K562 (cell line): ENCODE results near the gene KLHL22. TPM values are rescaled to one million over a fixed set of nuclear protein-coding genes. Genes with fewer than 3 reads are reported as not detected.

ENCODE experiments used
- ADNP ChIP-seq: fragments of 200-800 bp; sonication (Bioruptor generic); IDR thresholded peaks from 2 replicates; pipeline ENCODE4 v1.6.1; 2016; ENCODE audit warnings: missing genetic modification characterization, missing compliant biosample characterization
- ARID3B ChIP-seq: fragments of 250-450 bp; sonication (Bioruptor Pico); IDR thresholded peaks from 2 replicates; pipeline ENCODE4 v1.4.0; 2020; ENCODE audit warnings: borderline replicate concordance
- CBFA2T3 ChIP-seq: fragments of 450-650 bp; IDR thresholded peaks from 2 replicates; pipeline ENCODE4 v1.6.1; 2017
- CUX1 ChIP-seq: fragments of 200-800 bp; sonication (Bioruptor generic); IDR thresholded peaks from 2 replicates; pipeline ENCODE4 v1.6.1; 2016; ENCODE audit warnings: missing genetic modification characterization, missing compliant biosample characterization
- JUN ChIP-seq, 2 experiments: sonication (generic) in 1 of 2; formaldehyde crosslinking in 1 of 2; IDR thresholded peaks; 2 replicates each; pipeline versions ENCODE4 v1.6.1 to v1.8.0; 2012 to 2022; ENCODE audit warnings: borderline replicate concordance in 2 of 2, mild to moderate bottlenecking in 2 of 2, improper control_type of control experiment in 1 of 2, low read depth in 1 of 2, low read length in 1 of 2, missing genetic modification reagents in 1 of 2
- L3MBTL2 ChIP-seq: fragments of 450-650 bp; IDR thresholded peaks from 2 replicates; pipeline ENCODE4 v1.6.1; 2016; ENCODE audit warnings: mild to moderate bottlenecking, moderate library complexity
- MBD2 ChIP-seq: sonication (generic); IDR thresholded peaks from 2 replicates; pipeline ENCODE4 v1.6.1; 2016; ENCODE audit warnings: low read depth, borderline replicate concordance
- MNT ChIP-seq, 2 experiments: fragments of 450-650 bp; conservative IDR thresholded peaks; 2 replicates each; pipeline ENCODE4 v1.6.1; 2017; ENCODE audit warnings: mild to moderate bottlenecking in 2 of 2, moderate library complexity in 2 of 2
- OTX1 ChIP-seq: fragments of 450-650 bp; formaldehyde crosslinking; IDR thresholded peaks from 2 replicates; pipeline ENCODE4 v1.4.0; 2022; ENCODE audit warnings: mild to moderate bottlenecking
- PKNOX1 ChIP-seq: fragments of 450-650 bp; IDR thresholded peaks from 2 replicates; pipeline ENCODE4 v1.6.1; 2016
- POLR2AphosphoS5 ChIP-seq: IDR thresholded peaks from 2 replicates; pipeline ENCODE4 v1.6.1; 2011; ENCODE audit warnings: mild to moderate bottlenecking, low read depth, low read length, moderate library complexity; ENCODE audit not compliant: control insufficient read depth, insufficient read depth
- TCF7 ChIP-seq: sonication (generic); IDR thresholded peaks from 2 replicates; pipeline ENCODE4 v1.6.1; 2016; ENCODE audit warnings: antibody characterized with exemption, borderline replicate concordance
- U2AF2 ChIP-seq: fragments of 200-400 bp; formaldehyde crosslinking; optimal IDR thresholded peaks from 2 replicates; pipeline ENCODE3; 2017; ENCODE audit warnings: low read depth, mild to moderate bottlenecking, low read length
- ZKSCAN8 ChIP-seq: fragments of 200-800 bp; sonication (Bioruptor generic); IDR thresholded peaks from 2 replicates; pipeline ENCODE4 v1.6.1; 2016; ENCODE audit warnings: missing genetic modification characterization, missing compliant biosample characterization
- ZNF174 ChIP-seq: fragments of 250-450 bp; sonication (Bioruptor Pico); IDR thresholded peaks from 2 replicates; pipeline ENCODE4 v1.4.0; 2020; ENCODE audit warnings: mild to moderate bottlenecking
- ZNF24 ChIP-seq: fragments of 450-650 bp; IDR thresholded peaks from 2 replicates; pipeline ENCODE4 v1.6.1; 2016
- ZNF324 ChIP-seq: fragments of 250-450 bp; sonication (Bioruptor Pico); IDR thresholded peaks from 2 replicates; pipeline ENCODE4 v1.4.0; 2020; ENCODE audit warnings: mild to moderate bottlenecking
- ZNF584 ChIP-seq: fragments of 200-800 bp; sonication (Bioruptor generic); IDR thresholded peaks from 2 replicates; pipeline ENCODE4 v1.6.1; 2016; ENCODE audit warnings: low read depth, mild to moderate bottlenecking, missing genetic modification characterization, missing compliant biosample characterization
- polyA plus RNA-seq, 8 experiments: library from polyadenylated mRNA; depleted of rRNA in 4 of 8; stranded (reverse) in 5 of 8; unstranded in 3 of 8; fragments of >200 nt; fragmentation: Nextera tagmentation in 2 of 8; fragmentation: Illumina TruSeq in 1 of 8; extraction: Ambion mirVana in 2 of 8; extraction: Trizol in 1 of 8; gene quantifications; 2 replicates each; pipeline versions ENCODE4 v1.2.1 to v1.2.3, GENCODE V29; 2011 to 2014; ENCODE audit warnings: inconsistent platforms in 1 of 8, missing spikeins in 1 of 8
- total RNA-seq, 7 experiments: library from RNA; depleted of rRNA in 6 of 7; stranded (reverse); fragments of >200 nt in 6 of 7; fragmentation: Illumina TruSeq in 2 of 7; extraction: Trizol in 2 of 7; gene quantifications; 2 replicates each; pipeline versions ENCODE4 v1.2.1 to v1.2.3, GENCODE V29; 2011 to 2021; ENCODE audit warnings: low replicate concordance in 1 of 7

Gene KLHL22
- total and polyA plus RNA-seq, 9 of the 15 experiments (the other 6 are each of a cell fraction or from before 2014, with no cell fraction given) = 1.3 to 25.6 (median 15.2) TPM

GRCh38 chr22:20456064-20456721 is 39.4 kb downstream of the KLHL22 start (continued):
- TF ChIP-seq MBD2 (no peak), CBFA2T3 (peak; percentile 12; the same call in 1 of the 2 replicates), TCF7 (no peak; the same call in 1 of the 2 replicates), L3MBTL2 (peak; percentile 87), POLR2AphosphoS5 (no peak), ZNF174 (CRISPR knock-in tag) (0 out of 2 replicates have a peak, but pooled peaks have one; percentile 63), ADNP (tag) (no peak), ZNF24 (peak; percentile 99), U2AF2 (no peak), ZKSCAN8 (CRISPR knock-in tag) (no peak), JUN (IDR thresholded peaks at IDR 0.05; ENCODE audit: borderline replicate concordance, low read depth, low read length) (no peak; the same call in 1 of the 2 replicates), JUN (CRISPR knock-in tag; IDR thresholded peaks at IDR 0.05; ENCODE audit: borderline replicate concordance) (peak; percentile 79; the same call in 1 of the 2 replicates), ARID3B (CRISPR knock-in tag) (no peak), CUX1 (CRISPR knock-in tag) (no peak), OTX1 (CRISPR knock-in tag) (peak; percentile 83), PKNOX1 (no peak), ZNF584 (CRISPR knock-in tag) (no peak), ZNF324 (CRISPR knock-in tag) (peak; percentile 61), MNT (conservative IDR thresholded peaks at IDR 0.05) (peak in 1 of 2 experiments; percentile 62; a peak in 2 of 4 replicates)
